ENCODE results near the gene ZNF524.
"Not testable (repeated sequence)": the region's sequence is repeated elsewhere in the genome, so short reads cannot be mapped to it uniquely, and the experiment has no call there.

ZNF524 gene

GRCh38 chr19:55581145-55581822 is 18.8 kb upstream of the ZNF524 start:
- DNase-seq (ENCODE audit: low read depth), result no peak

- no peak for DNase-seq (ENCODE audit: low read depth)
Observed at GRCh38 chr19:55581823-55582223, 18.3 kb upstream of the ZNF524 start.

DNA sequence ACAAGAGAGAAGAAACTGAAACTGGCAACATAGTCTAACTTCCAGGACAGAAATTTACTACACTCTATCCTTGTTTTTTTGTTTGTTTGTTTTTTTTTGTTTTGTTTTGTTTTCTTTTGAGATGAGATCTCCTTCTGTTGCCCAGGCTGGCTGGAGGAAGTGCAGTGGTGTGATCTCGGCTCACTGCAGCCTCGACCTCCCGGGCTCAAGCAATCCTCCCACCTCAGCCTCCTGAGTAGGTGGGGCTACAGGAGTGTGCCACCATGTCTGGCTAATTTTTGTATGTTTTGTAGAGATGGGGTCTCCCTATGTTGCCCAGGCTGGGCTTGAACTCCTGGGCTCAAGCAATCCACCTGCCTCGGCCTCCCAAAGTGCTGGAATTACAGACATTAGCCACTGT is 17.8 kb upstream of the ZNF524 start:
- DNase-seq (ENCODE audit: low read depth), result not testable (repeated sequence)

DNA sequence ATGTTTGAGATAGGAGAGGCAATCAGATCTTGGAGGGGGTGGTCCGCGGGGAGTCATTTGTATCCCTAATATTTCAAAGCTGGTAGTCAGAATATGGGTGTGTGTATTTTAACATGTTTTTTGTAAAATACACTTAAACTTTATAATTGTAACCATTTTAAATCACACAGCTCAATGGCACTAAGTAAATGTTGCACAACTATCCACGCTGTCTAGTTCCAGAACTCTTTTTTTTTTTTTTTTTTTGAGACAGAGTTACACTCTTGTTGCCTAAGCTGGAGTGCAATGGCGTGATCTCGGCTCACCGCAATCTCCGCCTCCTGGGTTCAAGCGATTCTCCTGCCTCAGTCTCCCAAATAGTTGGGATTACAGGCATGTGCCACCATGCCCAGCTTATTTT is 16.2 kb upstream of the ZNF524 start:
- DNase-seq (ENCODE audit: low read depth), result not testable (repeated sequence)

DNA sequence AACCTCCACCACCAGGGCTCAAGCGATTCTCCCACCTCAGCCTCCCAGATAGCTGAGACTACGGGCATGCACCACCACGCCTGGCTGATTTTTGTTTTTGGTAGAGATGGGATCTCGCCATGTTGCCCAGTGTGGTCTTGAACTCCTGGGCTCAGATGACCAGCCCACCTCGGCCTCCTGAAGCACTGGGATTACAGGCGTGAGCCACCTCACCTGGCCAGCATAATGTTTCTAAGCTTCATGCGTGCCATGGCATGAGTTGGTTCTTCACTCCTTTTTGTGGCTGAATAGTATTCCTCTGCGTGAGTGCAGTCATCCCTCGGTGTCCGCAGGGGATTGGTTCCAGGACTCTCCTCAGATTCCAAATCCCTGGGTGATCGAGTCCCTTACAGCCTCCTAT is 15.2 kb upstream of the ZNF524 start:
- no peak for DNase-seq (ENCODE audit: low read depth)

GRCh38 chr19:55585658-55586339 is 14.3 kb upstream of the ZNF524 start:
- DNase-seq (ENCODE audit: low read depth), result no peak

- peak; percentile 88 for DNase-seq (ENCODE audit: low read depth)
Observed at GRCh38 chr19:55586976-55587668, 13.0 kb upstream of the ZNF524 start.

- DNase-seq (ENCODE audit: low read depth), result no peak
Observed at GRCh38 chr19:55588738-55589137, 11.3 kb upstream of the ZNF524 start.

- DNase-seq (ENCODE audit: low read depth), result no peak
Observed at GRCh38 chr19:55590109-55590508, 10.0 kb upstream of the ZNF524 start.

DNA sequence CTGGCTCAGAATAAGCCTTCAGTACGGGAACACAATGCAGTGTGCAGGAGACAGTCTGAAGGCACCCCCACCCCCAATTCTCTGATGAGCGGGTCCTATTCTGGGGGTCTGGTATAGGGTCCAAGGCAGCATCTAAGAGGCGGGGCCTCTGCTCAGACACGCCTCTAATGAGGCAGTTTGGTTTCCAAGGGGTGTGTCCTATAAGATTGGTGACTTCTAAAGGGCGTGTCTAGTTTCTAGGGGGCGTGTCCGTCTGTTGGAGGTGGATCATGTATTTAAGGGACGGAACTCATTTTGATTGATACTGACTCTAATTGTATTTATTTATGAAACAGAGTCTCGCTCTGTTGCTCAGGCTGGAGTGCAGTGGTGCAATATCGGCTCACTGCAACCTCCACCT is 9.5 kb upstream of the ZNF524 start:
- no peak for DNase-seq (ENCODE audit: low read depth)

DNA sequence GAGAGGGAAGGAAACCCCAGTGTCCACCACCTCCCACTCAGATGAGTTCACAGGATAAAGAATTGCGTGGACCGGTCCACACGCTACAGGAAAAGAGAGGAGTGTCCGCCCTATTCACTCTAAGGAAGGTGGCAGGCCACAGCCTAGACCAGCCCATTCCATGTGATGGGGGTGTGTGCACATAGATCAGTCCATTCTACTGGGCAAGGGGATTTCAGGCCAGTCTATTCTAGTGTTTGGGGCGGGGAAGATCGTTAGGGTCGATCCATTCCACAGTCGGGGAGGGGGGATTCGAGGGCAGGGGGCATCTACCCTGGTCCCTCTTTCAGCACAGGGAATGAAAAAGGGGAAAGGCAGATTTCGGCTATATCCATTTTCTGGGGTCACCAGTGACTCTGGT is 8.5 kb upstream of the ZNF524 start:
- DNase-seq (ENCODE audit: low read depth), result no peak

- no peak for DNase-seq (ENCODE audit: low read depth)
Observed at GRCh38 chr19:55592391-55593090, 7.5 kb upstream of the ZNF524 start.

DNA sequence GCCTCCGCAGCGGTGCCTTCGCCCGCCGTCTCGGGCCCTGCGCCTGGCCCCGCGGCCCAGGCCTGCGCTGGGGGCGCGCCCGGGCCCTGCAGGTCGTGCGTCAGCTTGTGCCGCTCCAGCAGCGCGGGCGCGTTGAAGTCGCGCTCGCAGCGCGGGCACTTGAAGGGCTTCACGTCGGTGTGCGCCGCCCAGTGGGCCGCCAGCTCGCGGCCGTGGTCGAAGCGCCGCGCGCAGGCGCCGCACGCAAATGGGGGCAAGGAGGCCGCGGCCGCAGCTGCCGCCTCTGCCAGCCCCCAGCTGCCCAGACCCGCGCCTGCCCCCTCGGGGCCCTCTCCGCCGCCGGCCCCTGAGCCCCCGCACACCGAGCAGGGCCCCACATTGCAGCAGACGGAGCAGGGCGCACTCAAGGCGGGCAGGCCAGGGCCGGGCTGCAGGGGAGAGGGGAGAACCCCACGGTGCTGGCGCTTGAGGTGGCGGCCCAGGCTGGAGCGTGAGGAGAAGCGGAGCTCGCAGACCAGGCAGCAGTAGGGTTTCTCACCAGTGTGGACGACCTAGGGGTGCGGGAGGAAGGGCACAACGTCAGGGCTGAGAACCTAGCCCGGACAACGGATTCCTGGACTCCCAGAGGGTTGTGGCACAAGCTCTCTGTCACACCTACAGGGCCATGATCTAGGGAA is 6.9 kb upstream of the ZNF524 start:
- DNase-seq (ENCODE audit: low read depth), result no peak

GRCh38 chr19:55594996-55595545 is 5.0 kb upstream of the ZNF524 start:
- DNase-seq (ENCODE audit: low read depth), result no peak

- DNase-seq (ENCODE audit: low read depth), result no peak
Observed at GRCh38 chr19:55596304-55596703, 3.8 kb upstream of the ZNF524 start.

- DNase-seq (ENCODE audit: low read depth), result no peak
Observed at GRCh38 chr19:55597501-55597921, 2.6 kb upstream of the ZNF524 start.

DNA sequence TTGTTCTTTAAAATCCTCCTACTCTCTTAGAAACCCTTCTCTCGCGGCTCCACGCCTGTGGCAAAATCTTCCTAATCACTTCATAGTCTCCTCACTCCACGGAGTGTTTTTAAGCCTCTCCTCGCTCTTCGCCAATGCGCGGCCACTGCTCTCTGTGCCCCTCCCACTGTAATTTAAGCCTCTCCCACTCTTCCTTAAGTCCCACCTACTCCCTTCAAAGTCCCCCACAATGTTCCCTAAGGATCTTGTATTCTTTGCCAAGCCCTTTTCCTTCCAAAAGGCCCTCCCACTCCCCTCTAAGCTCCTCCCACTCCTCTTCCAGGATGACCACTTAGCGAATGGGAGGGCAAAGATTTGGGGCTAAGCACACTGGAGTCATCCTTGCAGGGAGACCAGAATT is 2.1 kb upstream of the ZNF524 start:
- DNase-seq (ENCODE audit: low read depth), result no peak

DNA sequence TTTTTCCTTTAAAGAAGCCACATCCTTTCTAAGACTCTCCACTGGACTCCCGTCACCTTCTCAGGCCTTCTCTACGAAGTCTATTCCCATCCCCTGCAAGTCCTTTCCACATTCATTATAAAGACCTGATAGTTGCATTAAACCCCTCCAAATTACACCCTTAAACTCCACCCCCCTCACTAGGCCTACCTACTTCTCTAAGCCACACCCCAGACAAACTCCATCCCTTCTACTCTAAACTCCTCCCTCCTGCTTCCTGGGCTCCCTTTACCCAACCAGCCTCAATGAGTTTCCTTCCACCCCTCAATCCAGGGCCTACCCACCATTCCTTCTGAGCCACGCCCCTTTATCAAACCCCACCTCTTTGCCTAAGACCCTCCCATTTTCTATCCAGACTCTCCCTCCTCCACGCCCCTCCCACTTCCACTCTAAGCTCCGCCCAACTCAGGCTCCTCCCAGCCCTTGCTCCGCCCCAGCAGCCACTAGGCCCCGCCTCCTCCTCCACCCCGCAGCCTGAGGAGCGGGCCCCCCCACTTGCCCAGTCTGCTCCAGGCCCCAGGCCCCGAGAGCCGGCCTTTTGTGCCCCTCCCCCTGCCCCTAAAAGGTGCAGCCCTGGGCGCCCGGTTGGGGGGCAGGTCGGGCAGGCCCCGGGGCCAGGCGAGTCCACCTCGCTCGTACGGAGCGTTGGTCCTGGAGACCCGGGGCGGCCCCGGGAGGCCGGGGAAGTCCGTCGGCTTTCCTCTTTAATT is 1.2 kb upstream of the ZNF524 start:
- DNase-seq (ENCODE audit: low read depth), result peak; percentile 89

DNA sequence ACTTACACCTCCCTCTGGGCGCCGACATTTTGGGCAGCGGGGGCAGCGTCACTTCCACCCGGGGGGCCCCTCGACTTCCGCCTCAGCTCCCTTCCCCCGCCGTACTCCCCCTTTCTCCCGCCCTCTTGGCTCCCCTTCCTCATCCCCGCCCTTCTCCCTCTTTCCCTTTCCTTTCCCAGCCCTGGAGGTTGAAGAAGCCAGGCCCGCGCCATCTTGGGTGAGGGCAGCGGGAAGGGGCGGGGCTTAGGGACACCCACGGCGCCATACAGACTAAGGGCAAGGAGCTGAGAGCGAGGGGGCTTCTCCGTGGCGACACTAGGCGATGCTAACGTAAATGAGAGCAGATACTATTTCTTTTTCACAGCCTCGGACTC is 633 bp upstream of the ZNF524 start, which contains the start of gene FIZ1:
TSS of gene FIZ1 (minus strand) at position 50 of the 374 bp plus-strand sequence. CDS start 1,652 bp downstream, outside the sequence.
- DNase-seq (ENCODE audit: low read depth), result peak; percentile 77

DNA sequence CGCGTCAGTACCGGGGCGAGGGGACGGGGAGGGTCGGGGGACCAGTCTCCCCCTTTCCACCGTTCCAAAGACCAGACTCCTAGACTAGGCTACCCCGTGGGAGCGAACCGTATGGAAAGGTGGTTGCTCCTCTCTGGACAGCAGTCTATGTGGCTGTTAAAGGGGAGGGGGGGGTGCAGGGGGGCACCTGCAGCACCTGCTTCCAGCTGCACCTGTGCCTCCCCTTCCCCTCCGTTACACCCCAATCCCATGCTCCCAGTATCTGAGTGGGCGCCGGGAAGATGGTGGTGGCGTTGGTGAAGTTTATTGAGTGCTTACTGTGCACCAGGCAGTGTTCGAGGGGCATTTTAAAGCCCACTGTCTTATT is 557 bp downstream of the ZNF524 start:
- no peak for DNase-seq (ENCODE audit: low read depth)

- no peak for DNase-seq (ENCODE audit: low read depth)
Observed at GRCh38 chr19:55601084-55601483, 996 bp downstream of the ZNF524 start.
